ENCODE data around the gene OSBPL10.
"Not testable (repeated sequence)": the region's sequence is repeated elsewhere in the genome, so short reads cannot be mapped to it uniquely, and the experiment has no call there.

The OSBPL10 gene

DNA sequence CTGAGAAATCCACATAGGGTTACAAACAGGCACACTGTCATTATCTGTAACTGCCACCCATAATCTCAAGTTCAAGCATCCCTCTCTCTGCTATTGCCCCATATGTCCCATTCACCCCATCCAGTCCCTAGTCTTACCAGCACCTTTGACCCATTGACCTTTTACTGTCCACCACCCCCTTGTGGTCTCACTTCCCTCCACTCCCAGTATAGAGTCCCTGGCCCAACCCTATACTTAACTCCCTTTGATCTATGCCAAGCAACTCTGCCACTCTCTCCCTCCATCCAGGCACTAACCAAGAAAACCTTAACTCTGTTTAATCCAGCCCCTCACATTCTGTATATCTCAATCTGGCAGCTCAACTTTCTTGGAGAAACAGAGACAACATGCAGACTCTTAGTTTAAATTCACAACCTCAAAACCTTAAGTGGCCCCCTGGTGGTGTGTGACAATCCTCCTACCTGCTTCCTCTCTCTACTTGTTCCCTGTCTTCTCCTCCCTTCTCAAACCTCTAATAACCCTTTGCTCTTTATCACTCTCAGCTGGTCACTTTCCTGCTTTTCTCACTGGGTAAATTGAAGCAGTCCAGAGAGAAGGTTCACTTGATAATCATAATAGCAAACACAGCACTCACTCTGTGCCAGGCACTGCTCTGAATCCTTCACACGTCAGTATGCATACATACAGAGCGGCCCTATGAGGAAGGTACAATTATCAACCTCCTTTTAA, 285.6 kb downstream of the OSBPL10 start:
- no peak for DNase-seq

GRCh38 chr3:31693346-31693745, 287.7 kb downstream of the OSBPL10 start:
- no peak for DNase-seq

- DNase-seq: no peak
Observed at GRCh38 chr3:31692751-31693150, 288.3 kb downstream of the OSBPL10 start.

DNA sequence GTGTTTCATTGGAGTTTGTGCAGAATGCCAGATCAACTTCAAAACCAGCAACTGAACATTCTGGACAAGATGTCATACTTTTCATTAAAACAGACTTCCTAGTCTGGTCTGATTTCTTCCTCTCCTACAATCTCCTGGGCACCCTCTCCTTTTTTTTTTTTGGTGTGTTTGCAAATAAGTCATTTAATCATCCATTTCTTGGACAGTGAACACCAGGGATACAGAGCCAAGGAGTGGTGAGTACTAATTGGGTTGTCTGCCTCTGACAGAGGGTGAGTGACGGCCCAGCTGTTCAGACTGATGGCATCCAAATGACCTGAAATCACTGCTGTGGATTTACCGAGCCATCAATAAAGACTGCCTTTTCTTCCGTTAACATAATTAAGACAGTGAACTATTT, 290.3 kb downstream of the OSBPL10 start:
- DNase-seq: no peak

DNA sequence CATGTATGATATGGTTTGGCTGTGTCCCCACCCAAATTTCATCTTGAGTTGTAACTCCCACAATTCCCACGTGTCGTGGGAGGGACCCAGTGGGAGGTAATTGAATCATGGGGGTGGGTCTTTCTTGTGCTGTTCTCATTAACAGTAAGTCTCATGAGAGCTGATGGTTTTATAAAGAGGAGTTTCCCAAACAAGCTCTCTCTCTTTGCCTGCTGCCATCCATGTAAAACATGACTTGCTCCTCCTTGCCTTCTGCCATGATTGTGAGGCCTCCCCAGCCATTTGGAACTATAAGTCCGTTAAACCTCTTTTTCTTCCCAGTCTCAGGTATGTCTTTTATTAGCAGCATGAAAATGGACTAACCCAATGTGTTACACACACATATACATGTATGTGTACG, 291.5 kb downstream of the OSBPL10 start:
- not testable (repeated sequence) for DNase-seq

DNA sequence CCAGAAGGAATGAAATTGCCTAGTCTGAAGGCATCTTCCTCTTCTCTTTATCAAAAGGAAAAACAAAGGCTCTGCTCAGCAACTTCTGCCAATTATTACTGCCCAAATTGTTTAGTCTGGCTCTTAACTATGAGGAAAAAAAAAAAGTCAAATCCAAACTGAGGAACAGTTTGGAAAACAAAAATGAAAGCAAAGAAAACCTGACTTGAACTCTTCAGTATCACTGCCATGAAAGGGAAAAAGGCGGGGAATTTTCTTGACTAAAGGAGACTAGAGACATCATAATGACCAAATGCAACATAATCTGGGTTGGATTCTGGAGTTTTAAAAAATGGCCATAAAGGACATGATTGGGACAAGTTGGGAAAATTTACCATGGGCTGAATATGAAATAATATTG, 292.1 kb downstream of the OSBPL10 start:
- DNase-seq: no peak

- no peak for DNase-seq
Observed at GRCh38 chr3:31687020-31687802, 293.9 kb downstream of the OSBPL10 start.

- no peak for DNase-seq
Observed at GRCh38 chr3:31680072-31680870, 300.8 kb downstream of the OSBPL10 start.

DNA sequence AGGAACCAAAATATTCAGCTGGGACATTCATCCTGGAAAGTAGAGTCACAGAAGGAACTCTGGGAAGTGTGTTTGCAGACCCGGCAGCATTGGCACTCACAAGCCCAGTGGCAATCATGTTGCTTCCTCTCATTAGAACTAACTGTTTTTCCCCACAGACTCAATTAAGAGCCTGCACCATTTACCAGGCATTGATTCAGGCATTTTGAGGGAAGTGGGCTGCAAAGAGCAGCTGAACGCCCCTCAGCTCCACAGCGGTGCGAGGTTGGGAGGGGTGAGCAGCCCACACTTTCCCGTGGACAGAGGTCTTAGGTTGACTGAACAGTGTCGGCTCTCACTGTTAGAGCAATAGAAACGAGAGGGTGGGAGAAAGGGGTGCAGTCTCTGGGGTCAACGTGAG, 304.5 kb downstream of the OSBPL10 start:
- no peak for DNase-seq

DNA sequence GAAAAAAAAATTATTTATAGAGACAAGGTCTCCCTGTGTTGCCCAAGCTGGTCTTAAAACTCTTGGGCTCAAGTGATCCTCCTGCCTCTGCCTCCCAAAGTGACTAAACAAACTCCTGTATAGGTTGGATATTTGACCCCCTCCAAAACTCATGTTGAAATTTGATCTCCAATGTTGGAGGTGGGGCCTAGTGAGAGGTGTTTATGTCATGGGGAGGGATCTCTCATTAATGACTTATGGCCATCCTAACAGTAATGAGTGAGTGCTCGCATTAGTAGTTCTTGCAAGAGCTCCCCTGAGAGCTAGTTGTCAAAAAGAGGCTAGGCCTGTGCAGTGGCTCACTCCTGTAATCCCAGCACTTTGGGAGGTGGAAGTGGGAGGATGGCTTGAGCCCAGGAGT, 307.1 kb downstream of the OSBPL10 start:
- no peak for DNase-seq

DNA sequence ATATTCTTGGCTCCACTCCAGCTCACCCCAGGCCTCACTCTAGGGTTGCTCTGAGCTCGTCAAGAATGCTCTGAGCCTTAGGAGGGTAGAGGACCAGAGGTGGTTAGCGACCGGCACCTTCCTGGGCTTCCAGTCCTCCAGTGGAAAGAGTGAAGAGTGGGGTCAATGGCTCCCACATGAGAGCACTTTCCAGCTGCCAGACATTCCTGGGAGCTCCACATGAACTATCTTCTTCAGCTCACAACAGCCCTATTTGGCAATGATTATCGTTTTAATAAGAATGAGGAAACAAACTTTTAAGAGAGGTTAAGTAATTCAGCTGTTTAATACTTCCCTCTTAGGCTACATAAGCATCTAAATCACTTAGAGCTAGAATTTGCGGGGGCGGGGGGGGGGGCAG, 309.1 kb downstream of the OSBPL10 start:
- DNase-seq: no peak

DNA sequence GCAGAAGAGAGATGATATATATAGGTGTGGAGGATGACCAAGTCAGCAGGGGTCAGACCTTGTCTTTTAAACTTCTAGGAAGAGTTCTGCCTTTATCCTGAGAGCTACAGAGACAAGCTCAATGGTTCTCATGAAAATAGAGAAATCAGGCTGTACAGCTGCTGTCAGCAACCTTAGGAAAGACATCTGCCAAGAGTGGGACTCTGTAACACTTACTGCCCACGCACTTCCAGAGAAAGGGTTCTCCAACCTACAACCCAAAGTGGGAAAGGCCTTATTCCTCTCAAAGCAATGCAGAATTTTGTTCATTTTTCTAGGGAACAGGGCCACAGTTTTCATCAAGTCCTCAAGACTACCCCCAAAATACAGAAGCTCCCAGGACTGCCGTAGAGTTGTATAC, 309.6 kb downstream of the OSBPL10 start:
- no peak for DNase-seq

DNA sequence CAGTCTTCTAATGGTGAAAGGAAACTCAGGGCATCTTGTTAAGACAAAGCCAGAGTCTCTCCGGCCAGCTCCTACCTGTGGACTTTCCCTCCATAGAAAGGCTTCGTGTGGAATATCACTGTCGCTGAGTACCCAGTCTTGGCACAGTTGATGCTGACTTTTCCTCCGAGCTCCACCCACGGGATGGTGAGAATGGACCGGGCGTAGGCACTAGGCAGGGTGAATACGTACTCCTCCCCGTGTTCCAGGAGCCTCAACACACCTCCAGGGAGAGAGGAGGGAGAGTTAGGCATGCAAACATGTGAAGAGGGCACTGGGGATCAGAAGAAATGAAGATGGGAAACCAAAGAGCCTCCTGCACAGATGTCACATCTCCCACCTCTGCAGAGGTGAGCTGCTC, 310.3 kb downstream of the OSBPL10 start:
- no peak for DNase-seq

GRCh38 chr3:31670136-31670535, 310.9 kb downstream of the OSBPL10 start:
- DNase-seq: no peak

DNA sequence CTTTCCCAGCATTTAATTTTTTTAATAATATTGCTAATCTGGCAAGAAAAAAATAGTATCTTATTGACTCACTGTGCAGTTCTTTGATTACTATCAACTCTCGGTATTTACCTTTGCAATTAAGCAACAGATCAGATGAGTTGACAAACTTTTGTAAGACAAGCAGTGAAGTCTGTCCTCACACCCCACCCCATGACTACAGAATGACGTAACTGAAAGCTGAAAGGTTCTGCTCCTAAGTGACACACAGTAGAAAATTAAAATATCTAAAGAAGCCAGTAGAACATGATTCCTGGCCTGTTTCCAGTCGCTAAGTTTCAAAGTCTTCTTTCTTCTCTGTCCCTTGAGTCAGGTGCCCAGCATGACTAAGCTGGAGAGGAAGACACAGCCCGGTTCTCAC, 312.8 kb downstream of the OSBPL10 start:
- DNase-seq: no peak

- no peak for DNase-seq
Observed at GRCh38 chr3:31667582-31667981, 313.5 kb downstream of the OSBPL10 start.

- DNase-seq: no peak
Observed at GRCh38 chr3:31664031-31664430, 317.0 kb downstream of the OSBPL10 start.

- DNase-seq: no peak
Observed at GRCh38 chr3:31661993-31662670, 318.9 kb downstream of the OSBPL10 start.

DNA sequence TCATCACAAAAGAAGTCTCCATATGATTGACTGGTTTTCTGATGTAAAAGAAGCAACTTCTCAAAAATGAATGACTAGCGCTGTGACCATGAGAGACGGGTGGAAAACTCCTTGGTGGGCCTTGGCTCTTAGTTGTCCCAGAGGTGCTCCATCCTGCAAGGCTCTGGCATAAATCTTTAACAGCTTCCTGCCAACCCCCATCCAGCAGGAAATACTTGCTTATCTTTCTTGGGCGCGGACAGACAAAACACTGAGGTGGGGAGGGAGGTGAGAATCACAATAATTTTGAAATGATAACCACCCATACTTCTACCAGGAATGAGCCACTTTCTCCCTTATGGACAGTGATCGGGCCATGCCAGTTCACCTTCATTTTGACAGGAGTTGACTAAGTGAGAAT, 319.8 kb downstream of the OSBPL10 start:
- no peak for DNase-seq

DNA sequence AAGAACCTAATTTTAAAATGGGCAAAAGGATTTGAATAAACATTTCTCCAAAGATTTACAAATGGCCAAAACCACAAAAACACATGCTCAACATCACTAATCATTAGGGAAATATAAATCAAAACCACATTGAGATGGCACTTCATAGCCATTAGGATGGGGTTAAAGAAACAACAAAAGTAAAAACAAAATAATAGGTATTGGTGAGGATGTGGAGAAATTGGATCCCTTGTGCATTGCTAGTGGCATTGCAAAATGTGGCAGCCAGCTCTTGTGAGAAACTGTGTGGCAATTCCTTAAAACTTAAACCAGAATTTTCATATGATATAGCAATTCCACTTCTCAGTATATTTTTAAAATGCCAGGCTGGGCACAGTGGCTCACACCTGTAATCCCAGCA, 321.8 kb downstream of the OSBPL10 start:
- DNase-seq: no peak

DNA sequence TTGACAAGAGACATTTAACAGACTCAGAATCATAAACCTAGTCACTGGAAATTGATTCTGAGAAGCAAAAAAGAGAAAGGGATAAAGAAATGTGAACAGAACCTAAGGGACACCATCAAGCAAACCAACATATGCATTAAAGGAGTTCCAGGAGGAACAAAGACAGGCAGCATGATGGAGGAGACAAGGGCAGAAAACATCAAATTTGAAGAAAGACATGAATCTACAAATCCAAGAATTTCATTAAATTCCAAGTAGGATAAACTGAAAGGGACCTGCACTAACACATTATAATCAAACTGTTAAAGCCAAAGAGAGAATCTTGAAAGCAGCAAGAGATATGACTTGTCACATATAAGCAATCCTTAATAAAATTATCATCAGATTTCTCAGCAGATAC, 326.1 kb downstream of the OSBPL10 start:
- DNase-seq: no peak

DNA sequence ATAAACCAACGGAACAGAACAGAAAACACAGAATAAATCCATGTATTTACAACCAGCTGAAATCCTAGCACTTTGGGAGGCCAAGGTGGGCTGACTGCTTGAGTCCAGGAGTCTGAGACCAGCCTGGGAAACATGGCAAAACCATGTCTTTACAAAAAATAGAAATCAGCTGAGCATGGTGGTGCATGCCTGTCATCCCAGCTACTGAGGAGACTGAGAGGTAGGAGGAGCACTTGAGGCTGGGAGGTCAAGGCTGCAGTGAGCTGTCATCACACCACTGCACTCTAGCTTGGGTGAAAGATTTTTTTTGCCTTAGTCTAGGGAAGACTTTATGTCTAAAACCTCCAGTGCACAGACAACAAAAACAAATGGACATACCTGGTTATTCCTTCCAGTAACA, 327.6 kb downstream of the OSBPL10 start:
- DNase-seq: no peak

- DNase-seq: no peak
Observed at GRCh38 chr3:31652296-31652695, 328.8 kb downstream of the OSBPL10 start.
